SK-N-SH (cell line): ENCODE data around the gene KRT3. TPM values are rescaled to one million over a fixed set of nuclear protein-coding genes. Genes with fewer than 3 reads are reported as not detected.

Experiments
- CTCF ChIA-PET: fragments of 300-600, 350-600 bp; formaldehyde crosslinking; extraction: SDS; loops from one replicate; lab custom pipeline; 2021; lab: Yijun Ruan, JAX
- POLR2A ChIA-PET: fragments of 350-600 bp; sonication (Branson Sonifier 250); formaldehyde crosslinking; extraction: SDS; loops from one replicate; lab custom pipeline; 2020; ENCODE audit warnings: antibody characterized with exemption, inconsistent platforms; lab: Yijun Ruan, JAX
- DNase-seq: peaks from one replicate; pipeline ENCODE4 v3.0.0; 2012
- H2AFZ ChIP-seq: fragments of 200-600 bp; sonication (generic); 2 replicates; pipeline ENCODE4 v1.8.1; 2016; ENCODE audit warnings: antibody characterized with exemption, mild to moderate bottlenecking, low read depth
- H3F3A ChIP-seq: fragments of 200-600 bp; sonication (generic); replicated peaks from 2 replicates; pipeline ENCODE3; 2016; ENCODE audit warnings: antibody characterized with exemption, mild to moderate bottlenecking; ENCODE audit not compliant: insufficient read depth
- H3K27ac ChIP-seq, 2 experiments: fragments of 200-500 bp in 1 of 2; fragments of 200-600 bp in 1 of 2; sonication (Bioruptor generic) in 1 of 2; sonication (generic), shearing (Covaris generic) in 1 of 2; 2 replicates each; pipeline versions ENCODE4 v1.5.1 to v1.6.1; 2014 to 2016; ENCODE audit warnings: low read depth in 2 of 2, inconsistent platforms in 1 of 2, low read length in 1 of 2, mild to moderate bottlenecking in 1 of 2, mixed read lengths in 1 of 2
- H3K27me3 ChIP-seq: fragments of 200-600 bp; sonication (generic), shearing (Covaris generic); 2 replicates; pipeline ENCODE4 v1.6.1; 2016; ENCODE audit warnings: mixed run types; ENCODE audit not compliant: insufficient read depth
- H3K36me3 ChIP-seq, 2 experiments: fragments of 200-500 bp in 1 of 2; fragments of 200-600 bp in 1 of 2; sonication (Bioruptor generic) in 1 of 2; sonication (generic) in 1 of 2; replicated peaks in 1 of 2; 2 replicates each; pipeline versions ENCODE3 to v1.5.1; 2014 to 2016; ENCODE audit warnings: low read length in 1 of 2, mild to moderate bottlenecking in 1 of 2; ENCODE audit not compliant: insufficient read depth in 2 of 2, control insufficient read depth in 1 of 2
- H3K4me1 ChIP-seq, 2 experiments: fragments of 200-500 bp in 1 of 2; fragments of 200-600 bp in 1 of 2; sonication (Bioruptor generic) in 1 of 2; sonication (generic), shearing (Covaris generic) in 1 of 2; 2 replicates each; pipeline versions ENCODE4 v1.5.1 to v1.6.1; 2014 to 2016; ENCODE audit warnings: low read depth in 1 of 2, low read length in 1 of 2, mixed run types in 1 of 2; ENCODE audit not compliant: insufficient read depth in 2 of 2, control insufficient read depth in 1 of 2
- H3K4me2 ChIP-seq: fragments of 200-600 bp; sonication (generic), shearing (Covaris generic); 2 replicates; pipeline ENCODE4 v1.6.1; 2017; ENCODE audit warnings: mixed run types
- H3K4me3 ChIP-seq, 2 experiments: fragments of 200-500 bp in 1 of 2; fragments of 200-600 bp in 1 of 2; sonication (Bioruptor generic) in 1 of 2; sonication (generic), shearing (Covaris generic) in 1 of 2; 2 replicates each; pipeline versions ENCODE4 v1.5.1 to v1.8.1; 2014 to 2016; ENCODE audit warnings: low read depth in 2 of 2, inconsistent platforms in 1 of 2, low read length in 1 of 2, mild to moderate bottlenecking in 1 of 2, mixed read lengths in 1 of 2, moderate library complexity in 1 of 2
- H3K79me2 ChIP-seq: fragments of 200-600 bp; sonication (generic); 2 replicates; pipeline ENCODE4 v1.8.1; 2017; ENCODE audit warnings: mild to moderate bottlenecking; ENCODE audit not compliant: insufficient read depth
- H3K9ac ChIP-seq: fragments of 200-600 bp; sonication (generic); 2 replicates; pipeline ENCODE4 v1.6.1; 2017; ENCODE audit warnings: mixed run types
- H3K9me2 ChIP-seq: fragments of 200-600 bp; sonication (generic); 2 replicates; pipeline ENCODE4 v1.6.1; 2017; ENCODE audit warnings: mixed run types
- H3K9me3 ChIP-seq: fragments of 200-600 bp; sonication (generic); 2 replicates; pipeline ENCODE4 v1.6.1; 2017; ENCODE audit warnings: mixed run types, mild to moderate bottlenecking, moderate library complexity
- H4K20me1 ChIP-seq: fragments of 200-600 bp; sonication (generic); 2 replicates; pipeline ENCODE4 v1.6.1; 2017; ENCODE audit warnings: mild to moderate bottlenecking, mixed run types; ENCODE audit not compliant: insufficient read depth
- CTCF ChIP-seq: fragments of 200-600 bp; sonication (generic); IDR thresholded peaks from 2 replicates; pipeline ENCODE4 v1.6.1; 2017; ENCODE audit warnings: antibody characterized with exemption, mild to moderate bottlenecking, moderate library complexity
- ELF1 ChIP-seq: IDR thresholded peaks from 2 replicates; pipeline ENCODE4 v1.4.0; 2012
- EP300 ChIP-seq, 2 experiments: IDR thresholded peaks; 2 replicates each; pipeline versions ENCODE4 v1.4.0 to v1.6.1; 2012; ENCODE audit warnings: borderline replicate concordance in 1 of 2, low read depth in 1 of 2, low read length in 1 of 2
- EZH2phosphoT487 ChIP-seq: fragments of 200-600 bp; sonication (generic); IDR thresholded peaks from 2 replicates; pipeline ENCODE4 v1.6.1; 2017; ENCODE audit warnings: low read depth, mixed run types, mild to moderate bottlenecking, antibody characterized with exemption, moderate library complexity, borderline replicate concordance
- FOSL2 ChIP-seq: IDR thresholded peaks from 2 replicates; pipeline ENCODE4 v1.4.0; 2012; ENCODE audit warnings: low read depth, mild to moderate bottlenecking, moderate library complexity, borderline replicate concordance
- FOXJ3 ChIP-seq: sonication (generic); formaldehyde crosslinking; IDR thresholded peaks from 2 replicates; pipeline ENCODE4 v1.5.1; 2020; ENCODE audit warnings: mild to moderate bottlenecking, missing genetic modification reagents
- GABPA ChIP-seq: IDR thresholded peaks from 2 replicates; pipeline ENCODE4 v1.4.0; 2012; ENCODE audit warnings: low read depth, mild to moderate bottlenecking
- JUND ChIP-seq: IDR thresholded peaks from 2 replicates; pipeline ENCODE4 v1.4.0; 2012
- MEF2A ChIP-seq: IDR thresholded peaks from 2 replicates; pipeline ENCODE4 v1.4.0; 2012; ENCODE audit warnings: low read depth, borderline replicate concordance
- MXI1 ChIP-seq: IDR thresholded peaks from 2 replicates; pipeline ENCODE4 v1.6.1; 2012; ENCODE audit warnings: mild to moderate bottlenecking, low read depth, low read length, improper control_type of control experiment
- NRF1 ChIP-seq: IDR thresholded peaks from 2 replicates; pipeline ENCODE4 v1.6.1; 2012; ENCODE audit warnings: low read depth, mild to moderate bottlenecking, low read length
- RAD21 ChIP-seq: IDR thresholded peaks from 2 replicates; pipeline ENCODE4 v1.6.1; 2012; ENCODE audit warnings: mild to moderate bottlenecking, low read length
- RCOR1 ChIP-seq: fragments of 150-350 bp; IDR thresholded peaks from 2 replicates; pipeline ENCODE4 v1.6.1; 2017; ENCODE audit warnings: antibody characterized with exemption, low read length
- RXRA ChIP-seq: IDR thresholded peaks from 2 replicates; pipeline ENCODE4 v1.4.0; 2012; ENCODE audit warnings: low read depth, mild to moderate bottlenecking, borderline replicate concordance
- SMC3 ChIP-seq: IDR thresholded peaks from 2 replicates; pipeline ENCODE4 v1.6.1; 2012; ENCODE audit warnings: low read depth, low read length, improper control_type of control experiment
- TAF1 ChIP-seq: IDR thresholded peaks from 2 replicates; pipeline ENCODE4 v1.6.1; 2012; ENCODE audit warnings: low read depth, mild to moderate bottlenecking, low read length, moderate library complexity, borderline replicate concordance
- TCF12 ChIP-seq: IDR thresholded peaks from 2 replicates; pipeline ENCODE4 v1.4.0; 2012
- YY1 ChIP-seq: IDR thresholded peaks from 2 replicates; pipeline ENCODE4 v1.4.0; 2012; ENCODE audit warnings: low read depth, mild to moderate bottlenecking
- WGBS: methylation state at CpG from one replicate; pipeline ENCODE4 v1.1.6; 2017; ENCODE audit warnings: low lambda C conversion rate; 5-methylcytosine and 5-hydroxymethylcytosine counted together
- polyA plus RNA-seq, 3 experiments: library from polyadenylated mRNA; depleted of rRNA; stranded (reverse); fragments of >200 nt; gene quantifications; 2 replicates each; pipeline ENCODE4 v1.2.3, GENCODE V29; 2012
- TF ChIP-seq, protein P1 (sequence below): fragments of 150-350 bp; IDR thresholded peaks from 2 replicates; pipeline ENCODE4 v1.6.1; 2016; ENCODE audit warnings: mild to moderate bottlenecking, low read depth, low read length
- TF ChIP-seq, protein P2 (sequence below): IDR thresholded peaks from 2 replicates; pipeline ENCODE4 v1.4.0; 2012; ENCODE audit warnings: low read depth, borderline replicate concordance
- TF ChIP-seq, protein P3 (sequence below): fragments of 150-350 bp; IDR thresholded peaks from 2 replicates; pipeline ENCODE4 v1.6.1; 2017; ENCODE audit warnings: antibody characterized with exemption, low read length, low read depth, borderline replicate concordance

The KRT3 gene
- polyA plus RNA-seq, 1 of the 3 experiments (the other 2 are of a cell fraction): not detected

DNA sequence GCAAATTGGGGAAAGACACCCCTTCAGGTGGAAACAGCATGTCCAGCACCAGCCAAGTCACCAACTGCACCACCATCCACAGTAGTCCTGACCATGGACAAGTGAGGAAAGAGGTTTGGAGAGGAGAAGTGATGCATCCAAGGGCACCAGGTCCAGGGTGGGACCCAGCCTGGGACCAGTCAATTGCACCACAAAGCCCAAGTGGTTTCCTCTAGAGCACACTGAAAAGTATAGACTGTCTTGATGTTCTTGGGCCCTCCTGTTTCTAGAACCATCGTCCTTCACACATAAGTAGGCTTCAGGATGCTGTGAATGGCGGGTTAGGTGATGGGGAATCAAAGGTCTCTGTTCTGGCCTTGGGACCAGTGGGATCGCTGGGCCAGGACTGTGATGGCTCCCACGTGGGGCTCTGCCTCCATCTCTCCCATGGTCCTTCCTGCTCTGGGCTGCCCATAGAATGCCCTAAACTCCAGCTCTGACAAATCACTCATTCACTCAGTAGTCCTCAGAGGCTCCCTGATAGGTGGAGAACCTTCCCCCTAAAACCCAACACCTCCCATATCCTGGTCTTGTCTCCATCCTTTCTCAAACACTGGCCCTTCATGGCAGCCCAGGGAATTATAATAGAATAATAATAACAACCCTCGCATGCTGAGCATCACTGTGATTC lies 29.0 kb upstream of the KRT3 start:
- WGBS: 31% methylated on average over 4 of the region's 5 CpGs
- ChIA-PET POLR2A (no interaction called here), CTCF (no interaction called here)
- no peak for DNase-seq
- H3K9me2 ChIP-seq: no peaks in the 10 kb centered on the region
- no peak overlapping the region for H3K4me3 ChIP-seq
- H3K9ac ChIP-seq: no peak overlapping the region
- no peaks in the 10 kb centered on the region for H3K36me3 ChIP-seq
- H3F3A ChIP-seq: no peaks in the 10 kb centered on the region
- no peaks in the 10 kb centered on the region for H3K79me2 ChIP-seq
- peaks cover 44% of the 10 kb centered on the region for H3K27me3 ChIP-seq
- H3K27ac ChIP-seq: no peak overlapping the region
- no peak overlapping the region for H2AFZ ChIP-seq
- H4K20me1 ChIP-seq: no peaks in the 10 kb centered on the region
- TF ChIP-seq, protein P1, sequence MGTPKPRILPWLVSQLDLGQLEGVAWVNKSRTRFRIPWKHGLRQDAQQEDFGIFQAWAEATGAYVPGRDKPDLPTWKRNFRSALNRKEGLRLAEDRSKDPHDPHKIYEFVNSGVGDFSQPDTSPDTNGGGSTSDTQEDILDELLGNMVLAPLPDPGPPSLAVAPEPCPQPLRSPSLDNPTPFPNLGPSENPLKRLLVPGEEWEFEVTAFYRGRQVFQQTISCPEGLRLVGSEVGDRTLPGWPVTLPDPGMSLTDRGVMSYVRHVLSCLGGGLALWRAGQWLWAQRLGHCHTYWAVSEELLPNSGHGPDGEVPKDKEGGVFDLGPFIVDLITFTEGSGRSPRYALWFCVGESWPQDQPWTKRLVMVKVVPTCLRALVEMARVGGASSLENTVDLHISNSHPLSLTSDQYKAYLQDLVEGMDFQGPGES: no peak
- no peak for TF ChIP-seq EZH2phosphoT487
- TF ChIP-seq SMC3: no peak
- TF ChIP-seq, all 33 proteins: peak for 0
- H3K4me1 ChIP-seq: no peaks in the 10 kb centered on the region
- H3K9me3 ChIP-seq: no peaks in the 10 kb centered on the region
- no peak overlapping the region for H3K4me2 ChIP-seq

GRCh38 chr12:52823761-52824450 lies 28.0 kb upstream of the KRT3 start:
- DNase-seq: no peak
- no peaks in the 10 kb centered on the region for H3K9me3 ChIP-seq
- no peak overlapping the region for H2AFZ ChIP-seq
- H3K27ac ChIP-seq: no peak overlapping the region
- 42% methylated on average over 13 of the region's 15 CpGs for WGBS
- ChIA-PET CTCF (no interaction called here), POLR2A (no interaction called here)
- H3K9me2 ChIP-seq: no peaks in the 10 kb centered on the region
- no peaks in the 10 kb centered on the region for H3F3A ChIP-seq
- no peak overlapping the region for H3K9ac ChIP-seq
- no peaks in the 10 kb centered on the region for H3K36me3 ChIP-seq
- no peak overlapping the region for H3K4me2 ChIP-seq
- no peaks in the 10 kb centered on the region for H3K79me2 ChIP-seq
- H3K4me3 ChIP-seq: no peak overlapping the region
- no peaks in the 10 kb centered on the region for H3K4me1 ChIP-seq
- TF ChIP-seq ELF1: no peak
- TF ChIP-seq TAF1: no peak
- TF ChIP-seq MXI1: no peak
- TF ChIP-seq RXRA: no peak
- TF ChIP-seq CTCF: no peak
- no peak for TF ChIP-seq JUND
- TF ChIP-seq, protein P2, sequence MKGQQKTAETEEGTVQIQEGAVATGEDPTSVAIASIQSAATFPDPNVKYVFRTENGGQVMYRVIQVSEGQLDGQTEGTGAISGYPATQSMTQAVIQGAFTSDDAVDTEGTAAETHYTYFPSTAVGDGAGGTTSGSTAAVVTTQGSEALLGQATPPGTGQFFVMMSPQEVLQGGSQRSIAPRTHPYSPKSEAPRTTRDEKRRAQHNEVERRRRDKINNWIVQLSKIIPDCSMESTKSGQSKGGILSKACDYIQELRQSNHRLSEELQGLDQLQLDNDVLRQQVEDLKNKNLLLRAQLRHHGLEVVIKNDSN: no peak
- TF ChIP-seq GABPA: no peak
- no peak for TF ChIP-seq FOXJ3 (CRISPR knock-in tag)
- no peak for TF ChIP-seq MEF2A
- no peak for TF ChIP-seq FOSL2
- no peak for TF ChIP-seq NRF1
- no peak for TF ChIP-seq YY1
- no peak for TF ChIP-seq RAD21
- no peak for TF ChIP-seq RCOR1
- no peak for TF ChIP-seq EP300 (IDR thresholded peaks at IDR 0.05; ENCODE audit: borderline replicate concordance in 1 of 2, low read depth in 1 of 2, low read length in 1 of 2)
- TF ChIP-seq, protein P3, sequence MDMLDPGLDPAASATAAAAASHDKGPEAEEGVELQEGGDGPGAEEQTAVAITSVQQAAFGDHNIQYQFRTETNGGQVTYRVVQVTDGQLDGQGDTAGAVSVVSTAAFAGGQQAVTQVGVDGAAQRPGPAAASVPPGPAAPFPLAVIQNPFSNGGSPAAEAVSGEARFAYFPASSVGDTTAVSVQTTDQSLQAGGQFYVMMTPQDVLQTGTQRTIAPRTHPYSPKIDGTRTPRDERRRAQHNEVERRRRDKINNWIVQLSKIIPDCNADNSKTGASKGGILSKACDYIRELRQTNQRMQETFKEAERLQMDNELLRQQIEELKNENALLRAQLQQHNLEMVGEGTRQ: no peak
- no peak for TF ChIP-seq SMC3
- TF ChIP-seq TCF12: no peak
- no peaks in the 10 kb centered on the region for H4K20me1 ChIP-seq
- H3K27me3 ChIP-seq: peaks cover 51% of the 10 kb centered on the region
